Measurements from ENCODE around the gene ADGRL2.

Gene ADGRL2

GRCh38 chr1:81832573-81832972, 31.8 kb downstream of the ADGRL2 start:
- no CpG with 5 or more reads among the region's 1 CpG for WGBS, 2 donors (ENCODE audit: extremely low coverage in 2 of 2, insufficient read length in 2 of 2, insufficient replicate concordance in 1 of 2)
- Histone ChIP-seq H2BK12ac (ENCODE audit: low read length) (no peak overlapping the region), H2AFZ (ENCODE audit: low read length) (no peak overlapping the region), H3K4me2 (ENCODE audit: insufficient read depth, low read length, poor library complexity, severe bottlenecking) (no peak overlapping the region), H2BK5ac (ENCODE audit: low read length) (no peak overlapping the region), H3K4me1 (ENCODE audit: control insufficient read depth in 2 of 2, insufficient read depth in 1 of 2, low read depth in 1 of 2, low read length in 2 of 2) (peaks cover 4 to 34% of the 10 kb centered on the region in 2 donors), H4K91ac (ENCODE audit: low read depth, low read length, poor library complexity) (no peak overlapping the region), H3K23ac (ENCODE audit: low read depth, low read length, poor library complexity) (no peak overlapping the region), H3K36me3 (replicated peaks in 1 of 2; ENCODE audit: control insufficient read depth in 2 of 2, insufficient read depth in 2 of 2, low read length in 2 of 2) (peaks cover 0 to 49% of the 10 kb centered on the region in 2 donors), H3K4ac (ENCODE audit: low read length) (no peak overlapping the region), H3K79me1 (ENCODE audit: low read depth, low read length) (peaks cover 2% of the 10 kb centered on the region), H3K18ac (ENCODE audit: low read length) (no peak overlapping the region), H3K4me3 (ENCODE audit: low read length in 2 of 2) (no peak overlapping the region), H3K9me3 (replicated peaks in 1 of 2; ENCODE audit: control insufficient read depth in 2 of 2, insufficient read depth in 1 of 2, low read depth in 1 of 2, low read length in 2 of 2) (no peaks in the 10 kb centered on the region), H3K27ac (replicated peaks; ENCODE audit: low read length) (no peak overlapping the region), H3K27me3 (ENCODE audit: control insufficient read depth in 3 of 3, insufficient read depth in 3 of 3, low read depth in 1 of 3, low read length in 3 of 3) (no peaks in the 10 kb centered on the region), H2BK15ac (ENCODE audit: low read length) (no peak overlapping the region), H2BK120ac (ENCODE audit: low read depth, low read length) (no peak overlapping the region), H2AK5ac (ENCODE audit: low read depth, low read length) (no peak overlapping the region), H3K9ac (ENCODE audit: low read depth, low read length, poor library complexity) (no peak overlapping the region), H4K8ac (ENCODE audit: low read depth, low read length) (no peak overlapping the region), H3K14ac (ENCODE audit: low read length) (no peak overlapping the region)
- no peak for DNase-seq (ENCODE audit: low spot score)

GRCh38 chr1:81833722-81834121, 33.0 kb downstream of the ADGRL2 start:
- H2BK5ac ChIP-seq (ENCODE audit: low read length) = no peak overlapping the region
- peaks cover 0 to 49% of the 10 kb centered on the region in 2 donors for H3K36me3 ChIP-seq (replicated peaks in 1 of 2; ENCODE audit: control insufficient read depth in 2 of 2, insufficient read depth in 2 of 2, low read length in 2 of 2)
- no peak overlapping the region for H4K91ac ChIP-seq (ENCODE audit: low read depth, low read length, poor library complexity)
- no peaks in the 10 kb centered on the region for H3K27me3 ChIP-seq (ENCODE audit: control insufficient read depth in 3 of 3, insufficient read depth in 3 of 3, low read depth in 1 of 3, low read length in 3 of 3)
- H3K27ac ChIP-seq (replicated peaks; ENCODE audit: low read length) = no peak overlapping the region
- H3K79me1 ChIP-seq (ENCODE audit: low read depth, low read length) = peaks cover 1% of the 10 kb centered on the region
- H3K14ac ChIP-seq (ENCODE audit: low read length) = no peak overlapping the region
- DNase-seq (ENCODE audit: low spot score) = no peak
- H3K4me2 ChIP-seq (ENCODE audit: insufficient read depth, low read length, poor library complexity, severe bottlenecking) = no peak overlapping the region
- H3K9me3 ChIP-seq (replicated peaks in 1 of 2; ENCODE audit: control insufficient read depth in 2 of 2, insufficient read depth in 1 of 2, low read depth in 1 of 2, low read length in 2 of 2) = no peaks in the 10 kb centered on the region
- H2BK120ac ChIP-seq (ENCODE audit: low read depth, low read length) = no peak overlapping the region
- H3K4me3 ChIP-seq (ENCODE audit: low read length in 2 of 2) = no peak overlapping the region
- no peak overlapping the region for H2AK5ac ChIP-seq (ENCODE audit: low read depth, low read length)
- no peak overlapping the region for H3K18ac ChIP-seq (ENCODE audit: low read length)
- WGBS, 2 donors (ENCODE audit: extremely low coverage in 2 of 2, insufficient read length in 2 of 2, insufficient replicate concordance in 1 of 2) = 100% methylated on average over 1 of the region's 4 CpGs
- H2AFZ ChIP-seq (ENCODE audit: low read length) = no peak overlapping the region
- H2BK15ac ChIP-seq (ENCODE audit: low read length) = no peak overlapping the region
- H3K9ac ChIP-seq (ENCODE audit: low read depth, low read length, poor library complexity) = no peak overlapping the region
- H3K4ac ChIP-seq (ENCODE audit: low read length) = no peak overlapping the region
- peaks cover 4 to 34% of the 10 kb centered on the region in 2 donors for H3K4me1 ChIP-seq (ENCODE audit: control insufficient read depth in 2 of 2, insufficient read depth in 1 of 2, low read depth in 1 of 2, low read length in 2 of 2)
- no peak overlapping the region for H4K8ac ChIP-seq (ENCODE audit: low read depth, low read length)
- H2BK12ac ChIP-seq (ENCODE audit: low read length) = no peak overlapping the region
- no peak overlapping the region for H3K23ac ChIP-seq (ENCODE audit: low read depth, low read length, poor library complexity)

- no peak overlapping the region for H2BK120ac ChIP-seq (ENCODE audit: low read depth, low read length)
- no peak overlapping the region for H2AK5ac ChIP-seq (ENCODE audit: low read depth, low read length)
- no peak overlapping the region for H4K91ac ChIP-seq (ENCODE audit: low read depth, low read length, poor library complexity)
- no CpG with 5 or more reads among the region's 2 CpGs for WGBS, 2 donors (ENCODE audit: extremely low coverage in 2 of 2, insufficient read length in 2 of 2, insufficient replicate concordance in 1 of 2)
- no peaks in the 10 kb centered on the region for H3K9me3 ChIP-seq (replicated peaks in 1 of 2; ENCODE audit: control insufficient read depth in 2 of 2, insufficient read depth in 1 of 2, low read depth in 1 of 2, low read length in 2 of 2)
- no peak overlapping the region for H2BK5ac ChIP-seq (ENCODE audit: low read length)
- no peak overlapping the region for H3K27ac ChIP-seq (replicated peaks; ENCODE audit: low read length)
- peaks cover 1% of the 10 kb centered on the region for H3K79me1 ChIP-seq (ENCODE audit: low read depth, low read length)
- no peak overlapping the region for H3K18ac ChIP-seq (ENCODE audit: low read length)
- no peak overlapping the region for H3K4me3 ChIP-seq (ENCODE audit: low read length in 2 of 2)
- no peak overlapping the region for H3K4ac ChIP-seq (ENCODE audit: low read length)
- peaks cover under 1 to 52% of the 10 kb centered on the region in 2 donors for H3K36me3 ChIP-seq (replicated peaks in 1 of 2; ENCODE audit: control insufficient read depth in 2 of 2, insufficient read depth in 2 of 2, low read length in 2 of 2)
- H2BK12ac ChIP-seq (ENCODE audit: low read length) = no peak overlapping the region
- H3K14ac ChIP-seq (ENCODE audit: low read length) = no peak overlapping the region
- no peak overlapping the region for H2AFZ ChIP-seq (ENCODE audit: low read length)
- no peaks in the 10 kb centered on the region for H3K27me3 ChIP-seq (ENCODE audit: control insufficient read depth in 3 of 3, insufficient read depth in 3 of 3, low read depth in 1 of 3, low read length in 3 of 3)
- peaks cover 4 to 34% of the 10 kb centered on the region in 2 donors for H3K4me1 ChIP-seq (ENCODE audit: control insufficient read depth in 2 of 2, insufficient read depth in 1 of 2, low read depth in 1 of 2, low read length in 2 of 2)
- H4K8ac ChIP-seq (ENCODE audit: low read depth, low read length) = no peak overlapping the region
- H2BK15ac ChIP-seq (ENCODE audit: low read length) = no peak overlapping the region
- H3K4me2 ChIP-seq (ENCODE audit: insufficient read depth, low read length, poor library complexity, severe bottlenecking) = no peak overlapping the region
- H3K23ac ChIP-seq (ENCODE audit: low read depth, low read length, poor library complexity) = no peak overlapping the region
- no peak for DNase-seq (ENCODE audit: low spot score)
- no peak overlapping the region for H3K9ac ChIP-seq (ENCODE audit: low read depth, low read length, poor library complexity)
These were observed 33.5 kb downstream of the ADGRL2 start for GRCh38 chr1:81834268-81834667.

- no peak overlapping the region for H3K9ac ChIP-seq (ENCODE audit: low read depth, low read length, poor library complexity)
- no peak overlapping the region for H2BK15ac ChIP-seq (ENCODE audit: low read length)
- WGBS, 2 donors (ENCODE audit: extremely low coverage in 2 of 2, insufficient read length in 2 of 2, insufficient replicate concordance in 1 of 2) = no CpG with 5 or more reads among the region's 6 CpGs
- H2AK5ac ChIP-seq (ENCODE audit: low read depth, low read length) = no peak overlapping the region
- DNase-seq (ENCODE audit: low spot score) = no peak
- H2AFZ ChIP-seq (ENCODE audit: low read length) = no peak overlapping the region
- peaks cover 1% of the 10 kb centered on the region for H3K79me1 ChIP-seq (ENCODE audit: low read depth, low read length)
- no peak overlapping the region for H3K4me3 ChIP-seq (ENCODE audit: low read length in 2 of 2)
- no peak overlapping the region for H3K27ac ChIP-seq (replicated peaks; ENCODE audit: low read length)
- peaks cover 2 to 50% of the 10 kb centered on the region in 2 donors for H3K36me3 ChIP-seq (replicated peaks in 1 of 2; ENCODE audit: control insufficient read depth in 2 of 2, insufficient read depth in 2 of 2, low read length in 2 of 2)
- no peaks in the 10 kb centered on the region for H3K9me3 ChIP-seq (replicated peaks in 1 of 2; ENCODE audit: control insufficient read depth in 2 of 2, insufficient read depth in 1 of 2, low read depth in 1 of 2, low read length in 2 of 2)
- H2BK120ac ChIP-seq (ENCODE audit: low read depth, low read length) = no peak overlapping the region
- no peaks in the 10 kb centered on the region for H3K27me3 ChIP-seq (ENCODE audit: control insufficient read depth in 3 of 3, insufficient read depth in 3 of 3, low read depth in 1 of 3, low read length in 3 of 3)
- no peak overlapping the region for H2BK12ac ChIP-seq (ENCODE audit: low read length)
- H3K14ac ChIP-seq (ENCODE audit: low read length) = no peak overlapping the region
- peaks cover 4 to 34% of the 10 kb centered on the region in 2 donors for H3K4me1 ChIP-seq (ENCODE audit: control insufficient read depth in 2 of 2, insufficient read depth in 1 of 2, low read depth in 1 of 2, low read length in 2 of 2)
- no peak overlapping the region for H3K4ac ChIP-seq (ENCODE audit: low read length)
- no peak overlapping the region for H3K4me2 ChIP-seq (ENCODE audit: insufficient read depth, low read length, poor library complexity, severe bottlenecking)
- no peak overlapping the region for H3K23ac ChIP-seq (ENCODE audit: low read depth, low read length, poor library complexity)
- H3K18ac ChIP-seq (ENCODE audit: low read length) = no peak overlapping the region
- H4K91ac ChIP-seq (ENCODE audit: low read depth, low read length, poor library complexity) = no peak overlapping the region
- H2BK5ac ChIP-seq (ENCODE audit: low read length) = no peak overlapping the region
- H4K8ac ChIP-seq (ENCODE audit: low read depth, low read length) = no peak overlapping the region
These were observed 34.4 kb downstream of the ADGRL2 start for GRCh38 chr1:81834921-81835698.

Measured in neuronal stem cell (in vitro differentiated cells).